HepG2 (cell line): ENCODE results near the gene CLEC16A. TPM values are rescaled to one million over a fixed set of nuclear protein-coding genes. Genes with fewer than 3 reads are reported as not detected.

Experiments used
- ATAC-seq: fragments of 200-7000 bp; cut with Tn5 transposase; 3 replicates; pipeline ENCODE4 v1.9.1; 2020; ENCODE audit warnings: mild to moderate bottlenecking, moderate library complexity
- BruUV-seq: library from RNA; stranded (reverse); fragments of 400-500 nt; replicated peaks from 2 replicates; lab custom pipeline; 2021; lab: Mats Ljungman, UMichigan
- CTCF ChIA-PET: fragments of 300-600 bp; formaldehyde crosslinking; extraction: SDS; loops from one replicate; lab custom pipeline; 2021; ENCODE audit warnings: low total read pairs, inconsistent platforms, low intra/inter-chr PET ratio; lab: Yijun Ruan, JAX
- POLR2A ChIA-PET: fragments of 350-600 bp; sonication (Branson Sonifier 250); formaldehyde crosslinking; loops from one replicate; lab custom pipeline; 2020; ENCODE audit warnings: antibody characterized with exemption, inconsistent platforms; lab: Yijun Ruan, JAX
- DNase-seq: peaks from one replicate; pipeline ENCODE4 v3.0.0-alpha.2; 2015; ENCODE audit warnings: low spot score
- FAIRE-seq: peaks from 3 replicates; lab custom pipeline; 2011; peaks lifted over from hg19 to GRCh38; lab: Jason Lieb, UNC
- H2AFZ ChIP-seq: one replicate; pipeline ENCODE4 v1.6.1; 2011; ENCODE audit warnings: low read length, inconsistent platforms
- H3K27ac ChIP-seq: fragments of 300-600 bp; 3 replicates; pipeline ENCODE4 v1.8.0; 2011; ENCODE audit warnings: mixed run types, mild to moderate bottlenecking, mixed read lengths, low read length, inconsistent platforms; ENCODE audit not compliant: insufficient read depth; ENCODE audit errors: extremely low read length
- H3K27me3 ChIP-seq, 2 experiments: fragments of 200-600 bp in 1 of 2; 2 replicates in 1 of 2; 3 replicates in 1 of 2; pipeline versions ENCODE4 v1.6.0 to v1.8.0; 2011; ENCODE audit warnings: low read length in 2 of 2, mild to moderate bottlenecking in 2 of 2, moderate library complexity in 2 of 2, inconsistent platforms in 1 of 2; ENCODE audit not compliant: insufficient read depth in 2 of 2, control insufficient read depth in 1 of 2
- H3K36me3 ChIP-seq, 2 experiments: fragments of 200-600 bp in 1 of 2; replicated peaks in 1 of 2; 2 replicates in 1 of 2; 3 replicates in 1 of 2; pipeline versions ENCODE4 v1.5.1 to v1.8.0; 2011; ENCODE audit warnings: low read length in 2 of 2, inconsistent platforms in 1 of 2; ENCODE audit not compliant: insufficient read depth in 2 of 2, control insufficient read depth in 1 of 2
- H3K4me1 ChIP-seq: 2 replicates; pipeline ENCODE4 v1.5.1; 2012; ENCODE audit warnings: low read length, inconsistent platforms; ENCODE audit not compliant: insufficient read depth
- H3K4me2 ChIP-seq: 2 replicates; pipeline ENCODE4 v1.6.0; 2011; ENCODE audit warnings: low read depth, low read length, inconsistent platforms
- H3K4me3 ChIP-seq, 3 experiments: fragments of 200-600 bp in 1 of 3; sonication (generic), shearing (Covaris generic) in 1 of 3; replicated peaks in 1 of 3; 2 replicates each; pipeline ENCODE4 v1.5.1; 2011 to 2016; ENCODE audit warnings: low read length in 3 of 3, inconsistent platforms in 2 of 3, low read depth in 2 of 3, mild to moderate bottlenecking in 2 of 3, control low read depth in 1 of 3, mixed read lengths in 1 of 3; ENCODE audit not compliant: insufficient read depth in 1 of 3
- H3K79me2 ChIP-seq: one replicate; pipeline ENCODE4 v1.6.1; 2011; ENCODE audit warnings: low read length, inconsistent platforms; ENCODE audit not compliant: insufficient read depth
- H3K9ac ChIP-seq: 2 replicates; pipeline ENCODE4 v1.6.0; 2011; ENCODE audit warnings: mild to moderate bottlenecking, low read depth, low read length, inconsistent platforms; ENCODE audit not compliant: insufficient read depth
- H3K9me3 ChIP-seq: 2 replicates; pipeline ENCODE4 v1.5.1; 2012; ENCODE audit warnings: mild to moderate bottlenecking, low read length
- H4K20me1 ChIP-seq: 2 replicates; pipeline ENCODE4 v1.6.0; 2011; ENCODE audit warnings: inconsistent platforms, mild to moderate bottlenecking, low read length, moderate library complexity; ENCODE audit not compliant: insufficient read depth
- FOXO1 ChIP-seq: sonication (generic); formaldehyde crosslinking; IDR thresholded peaks from 2 replicates; pipeline ENCODE4 v1.4.0; 2020; ENCODE audit warnings: missing genetic modification reagents
- HNRNPL ChIP-seq: fragments of 200-400 bp; formaldehyde crosslinking; IDR thresholded peaks from 2 replicates; pipeline ENCODE4 v1.6.1; 2017; ENCODE audit warnings: mild to moderate bottlenecking, low read depth, low read length
- KLF16 ChIP-seq, 2 experiments: sonication (generic) in 1 of 2; formaldehyde crosslinking in 1 of 2; IDR thresholded peaks; 2 replicates each; pipeline versions ENCODE4 v1.6.1 to v1.8.0; 2016 to 2023; ENCODE audit warnings: missing genetic modification reagents in 2 of 2, missing compliant biosample characterization in 1 of 2
- NR3C1 ChIP-seq: sonication (generic); formaldehyde crosslinking; IDR thresholded peaks from 2 replicates; pipeline ENCODE4 v1.4.0; 2020; ENCODE audit warnings: missing genetic modification reagents
- ONECUT2 ChIP-seq: sonication (generic); formaldehyde crosslinking; IDR thresholded peaks from 2 replicates; pipeline ENCODE4 v1.4.0; 2020; ENCODE audit warnings: missing genetic modification reagents
- PHF8 ChIP-seq: sonication (generic); formaldehyde crosslinking; IDR thresholded peaks from 2 replicates; pipeline ENCODE4 v1.5.0; 2020; ENCODE audit warnings: missing genetic modification reagents
- ZFY ChIP-seq: sonication (generic); formaldehyde crosslinking; IDR thresholded peaks from 2 replicates; pipeline ENCODE4 v1.4.0; 2020; ENCODE audit warnings: missing genetic modification reagents
- ZNF142 ChIP-seq: sonication (generic); formaldehyde crosslinking; IDR thresholded peaks from 2 replicates; pipeline ENCODE4 v1.4.0; 2020; ENCODE audit warnings: missing genetic modification reagents
- ZNF329 ChIP-seq: sonication (generic); formaldehyde crosslinking; IDR thresholded peaks from 2 replicates; pipeline ENCODE4 v1.9.0; 2021; ENCODE audit warnings: low read depth, mild to moderate bottlenecking, missing genetic modification reagents
- WGBS: methylation state at CpG from one replicate; pipeline ENCODE4 v1.1.6; 2017; ENCODE audit warnings: low lambda C conversion rate; 5-methylcytosine and 5-hydroxymethylcytosine counted together
- in situ Hi-C: cut with HindIII; loops from 2 replicates; pipeline ENCODE4 v1.10.0; 2017; ENCODE audit warnings: low pct_unique_long_range_greater_than_20kb; ENCODE audit not compliant: extremely low pct_ligation_motif_present
- intact Hi-C: fragments of 100-400 bp; cut with micrococcal nuclease; formaldehyde crosslinking; loops from one replicate; pipeline ENCODE4 v1.10.0; 2022; ENCODE audit not compliant: unreplicated experiment
- polyA plus RNA-seq, 8 experiments: library from polyadenylated mRNA; depleted of rRNA in 3 of 8; stranded (reverse) in 7 of 8; unstranded in 1 of 8; fragments of >200 nt; fragmentation: Illumina TruSeq in 4 of 8; extraction: Trizol in 4 of 8; gene quantifications; 2 replicates each; pipeline versions ENCODE4 v1.2.1 to v1.2.3, GENCODE V29; 2011 to 2016; ENCODE audit warnings: low read depth in 4 of 8, missing spikeins in 1 of 8, mixed read lengths in 1 of 8; ENCODE audit not compliant: insufficient read depth in 1 of 8
- total RNA-seq, 5 experiments: library from RNA; depleted of rRNA; stranded (reverse); fragments of >200 nt; fragmentation: Illumina TruSeq; extraction: Trizol; gene quantifications; 2 replicates each; pipeline ENCODE4 v1.2.3, GENCODE V29; 2016; ENCODE audit warnings: low read depth in 1 of 5
- TF ChIP-seq, protein P1 (sequence below): sonication (generic); formaldehyde crosslinking; conservative IDR thresholded peaks from 2 replicates; pipeline ENCODE4 v1.4.0; 2020; ENCODE audit warnings: mild to moderate bottlenecking, missing genetic modification reagents, moderate library complexity
- TF ChIP-seq, protein P2 (sequence below): sonication (generic); IDR thresholded peaks from 2 replicates; pipeline ENCODE4 v1.6.1; 2016; ENCODE audit warnings: low read depth, borderline replicate concordance

Gene CLEC16A
- total and polyA plus RNA-seq, 2 of the 13 experiments (the other 11 are each of a cell fraction or from before 2014, with no cell fraction given): 8.5 to 10.3 TPM

- in situ Hi-C loops (no loop called here), intact Hi-C loops (no loop called here)
- Histone ChIP-seq H3K4me1 (peaks cover 46% of the 10 kb centered on the region), H3K4me2 (peak overlapping the region; percentile 63), H4K20me1 (no peaks in the 10 kb centered on the region), H3K36me3 (no peaks in the 10 kb centered on the region), H3K27me3 (peaks cover 4 to 47% of the 10 kb centered on the region in 2 experiments), H3K27ac (no peak overlapping the region), H2AFZ (no peak overlapping the region), H3K9me3 (peaks cover 7% of the 10 kb centered on the region), H3K9ac (no peak overlapping the region), H3K79me2 (no peaks in the 10 kb centered on the region), H3K4me3 (peak overlapping the region in 1 of 3 experiments; percentile 38; a peak in 2 of 6 replicates)
- peak; percentile 73 for ATAC-seq
- CTCF ChIA-PET: no interaction called here
- no TSS peak for BruUV-seq
- WGBS: 14% methylated on average over 13 of the region's 13 CpGs
- DNase-seq: peak; percentile 53
- POLR2A ChIA-PET: interaction anchor here (0.5 to 2.4 kb wide), 13 partner anchors 9 to 628 kb away, joined by 3 to 22 read pairs (median 3); partner anchors contain the start of genes DEXI and SOCS1
- peak; percentile 66 for FAIRE-seq
- TF ChIP-seq KLF16 (CRISPR knock-in tag; IDR thresholded peaks at IDR 0.05) (peak in 1 of 2 experiments; percentile 61; a peak in 2 of 4 replicates), HNRNPL (peak; percentile 78), ZNF329 (CRISPR knock-in tag) (0 out of 2 replicates have a peak, but pooled peaks have one; percentile 45), PHF8 (CRISPR knock-in tag) (no peak), ZNF142 (CRISPR knock-in tag) (no peak), ONECUT2 (CRISPR knock-in tag) (no peak), ZFY (CRISPR knock-in tag) (no peak), NR3C1 (no peak), FOXO1 (CRISPR knock-in tag) (peak; percentile 30; the same call in 1 of the 2 replicates)
- TF ChIP-seq, protein P1, sequence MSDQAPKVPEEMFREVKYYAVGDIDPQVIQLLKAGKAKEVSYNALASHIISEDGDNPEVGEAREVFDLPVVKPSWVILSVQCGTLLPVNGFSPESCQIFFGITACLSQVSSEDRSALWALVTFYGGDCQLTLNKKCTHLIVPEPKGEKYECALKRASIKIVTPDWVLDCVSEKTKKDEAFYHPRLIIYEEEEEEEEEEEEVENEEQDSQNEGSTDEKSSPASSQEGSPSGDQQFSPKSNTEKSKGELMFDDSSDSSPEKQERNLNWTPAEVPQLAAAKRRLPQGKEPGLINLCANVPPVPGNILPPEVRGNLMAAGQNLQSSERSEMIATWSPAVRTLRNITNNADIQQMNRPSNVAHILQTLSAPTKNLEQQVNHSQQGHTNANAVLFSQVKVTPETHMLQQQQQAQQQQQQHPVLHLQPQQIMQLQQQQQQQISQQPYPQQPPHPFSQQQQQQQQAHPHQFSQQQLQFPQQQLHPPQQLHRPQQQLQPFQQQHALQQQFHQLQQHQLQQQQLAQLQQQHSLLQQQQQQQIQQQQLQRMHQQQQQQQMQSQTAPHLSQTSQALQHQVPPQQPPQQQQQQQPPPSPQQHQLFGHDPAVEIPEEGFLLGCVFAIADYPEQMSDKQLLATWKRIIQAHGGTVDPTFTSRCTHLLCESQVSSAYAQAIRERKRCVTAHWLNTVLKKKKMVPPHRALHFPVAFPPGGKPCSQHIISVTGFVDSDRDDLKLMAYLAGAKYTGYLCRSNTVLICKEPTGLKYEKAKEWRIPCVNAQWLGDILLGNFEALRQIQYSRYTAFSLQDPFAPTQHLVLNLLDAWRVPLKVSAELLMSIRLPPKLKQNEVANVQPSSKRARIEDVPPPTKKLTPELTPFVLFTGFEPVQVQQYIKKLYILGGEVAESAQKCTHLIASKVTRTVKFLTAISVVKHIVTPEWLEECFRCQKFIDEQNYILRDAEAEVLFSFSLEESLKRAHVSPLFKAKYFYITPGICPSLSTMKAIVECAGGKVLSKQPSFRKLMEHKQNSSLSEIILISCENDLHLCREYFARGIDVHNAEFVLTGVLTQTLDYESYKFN (CRISPR knock-in tag): peak; percentile 61; the same call in 1 of the 2 replicates
- TF ChIP-seq, protein P2, sequence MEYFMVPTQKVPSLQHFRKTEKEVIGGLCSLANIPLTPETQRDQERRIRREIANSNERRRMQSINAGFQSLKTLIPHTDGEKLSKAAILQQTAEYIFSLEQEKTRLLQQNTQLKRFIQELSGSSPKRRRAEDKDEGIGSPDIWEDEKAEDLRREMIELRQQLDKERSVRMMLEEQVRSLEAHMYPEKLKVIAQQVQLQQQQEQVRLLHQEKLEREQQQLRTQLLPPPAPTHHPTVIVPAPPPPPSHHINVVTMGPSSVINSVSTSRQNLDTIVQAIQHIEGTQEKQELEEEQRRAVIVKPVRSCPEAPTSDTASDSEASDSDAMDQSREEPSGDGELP: peak; percentile 95
Observed at GRCh38 chr16:11205754-11206581, 261.6 kb downstream of the CLEC16A start.
